H1 (cell line): Measurements from ENCODE around the gene PSAP. TPM values are rescaled to one million over a fixed set of nuclear protein-coding genes. Genes with fewer than 3 reads are reported as not detected.

Source experiments
- CTCF ChIA-PET: fragments of 300-600 bp; sonication (Branson Sonifier 250); formaldehyde crosslinking; loops from one replicate; lab custom pipeline; 2021; ENCODE audit not compliant: partially characterized antibody; lab: Charles Lee
- POLR2A ChIA-PET: fragments of 300-600 bp; sonication (Branson Sonifier 250); formaldehyde crosslinking; loops from one replicate; lab custom pipeline; 2021; ENCODE audit warnings: inconsistent platforms; ENCODE audit not compliant: partially characterized antibody; lab: Charles Lee
- DNase-seq, 2 experiments: peaks; one replicate each; pipeline versions ENCODE4 v3.0.0 to v3.0.0-alpha.2; 2010 to 2022; ENCODE audit warnings: low spot score in 2 of 2, low read depth in 1 of 2, mixed read lengths in 1 of 2
- FAIRE-seq: peaks from 2 replicates; lab custom pipeline; 2011; peaks lifted over from hg19 to GRCh38; lab: Jason Lieb, UNC
- H2AFZ ChIP-seq: 2 replicates; pipeline ENCODE4 v1.8.1; 2012; ENCODE audit warnings: low read length, inconsistent platforms
- H2AK5ac ChIP-seq: 2 replicates; pipeline ENCODE4 v1.6.1; 2013; ENCODE audit warnings: low read depth, low read length
- H2BK120ac ChIP-seq: replicated peaks from 2 replicates; pipeline ENCODE3; 2013; ENCODE audit warnings: low read depth, low read length, inconsistent platforms
- H2BK12ac ChIP-seq: 2 replicates; pipeline ENCODE4 v1.6.1; 2013; ENCODE audit warnings: low read depth, low read length
- H2BK15ac ChIP-seq: 2 replicates; pipeline ENCODE4 v1.6.1; 2013; ENCODE audit warnings: low read length
- H2BK20ac ChIP-seq: 2 replicates; pipeline ENCODE4 v1.6.1; 2013; ENCODE audit warnings: low read length
- H2BK5ac ChIP-seq: 2 replicates; pipeline ENCODE4 v1.6.1; 2013; ENCODE audit warnings: low read depth, low read length
- H3K14ac ChIP-seq: 2 replicates; pipeline ENCODE4 v1.6.1; 2013; ENCODE audit warnings: inconsistent platforms; ENCODE audit not compliant: insufficient read length
- H3K18ac ChIP-seq: 2 replicates; pipeline ENCODE4 v1.6.1; 2013; ENCODE audit warnings: low read length; ENCODE audit errors: extremely low read depth
- H3K23ac ChIP-seq: 2 replicates; pipeline ENCODE4 v1.6.1; 2013; ENCODE audit warnings: inconsistent platforms; ENCODE audit not compliant: insufficient read length
- H3K23me2 ChIP-seq: 2 replicates; pipeline ENCODE4 v1.6.1; 2013; ENCODE audit warnings: low read depth, low read length
- H3K27ac ChIP-seq: 2 replicates; pipeline ENCODE4 v1.6.1; 2011; ENCODE audit warnings: low read depth, low read length, inconsistent platforms
- H3K27me3 ChIP-seq, 4 experiments: replicated peaks in 1 of 4; 1 replicate in 1 of 4; 2 replicates in 3 of 4; pipeline versions ENCODE4 v1.6.1 to v1.8.1; 2011 to 2013; ENCODE audit warnings: low read length in 3 of 4, mild to moderate bottlenecking in 3 of 4, inconsistent platforms in 2 of 4, mixed read lengths in 2 of 4, moderate library complexity in 1 of 4; ENCODE audit not compliant: control insufficient read depth in 3 of 4, insufficient read depth in 3 of 4; ENCODE audit errors: extremely low read depth in 1 of 4
- H3K36me3 ChIP-seq, 4 experiments: 2 replicates each; pipeline versions ENCODE4 v1.6.1 to v1.8.1; 2011 to 2013; ENCODE audit warnings: mild to moderate bottlenecking in 4 of 4, low read length in 3 of 4, moderate library complexity in 2 of 4, control low read depth in 1 of 4, inconsistent platforms in 1 of 4; ENCODE audit not compliant: insufficient read depth in 4 of 4, control insufficient read depth in 2 of 4
- H3K4ac ChIP-seq: replicated peaks from 2 replicates; pipeline ENCODE3; 2013; ENCODE audit warnings: low read length, low read depth, mixed read lengths, inconsistent platforms; ENCODE audit not compliant: insufficient read length
- H3K4me1 ChIP-seq, 4 experiments: replicated peaks in 1 of 4; 1 replicate in 1 of 4; 2 replicates in 3 of 4; pipeline versions ENCODE4 v1.6.1 to v1.8.1; 2011 to 2013; ENCODE audit warnings: low read length in 3 of 4, inconsistent platforms in 2 of 4, mixed read lengths in 1 of 4; ENCODE audit not compliant: insufficient read depth in 4 of 4, control insufficient read depth in 3 of 4
- H3K4me2 ChIP-seq, 2 experiments: 2 replicates each; pipeline versions ENCODE4 v1.6.1 to v1.8.1; 2011 to 2013; ENCODE audit warnings: low read depth in 2 of 2, low read length in 2 of 2, control low read depth in 1 of 2, inconsistent platforms in 1 of 2, mild to moderate bottlenecking in 1 of 2; ENCODE audit not compliant: insufficient read depth in 1 of 2
- H3K4me3 ChIP-seq, 4 experiments: fragments of 200-600, 300-600 bp in 1 of 4; sonication (generic), shearing (Covaris generic), sonication (Bioruptor Twin) in 1 of 4; 2 replicates each; pipeline versions ENCODE4 v1.5.1 to v1.8.1; 2011 to 2016; ENCODE audit warnings: low read length in 4 of 4, low read depth in 3 of 4, control low read depth in 2 of 4, inconsistent platforms in 2 of 4, mild to moderate bottlenecking in 2 of 4, mixed read lengths in 1 of 4, moderate library complexity in 1 of 4; ENCODE audit not compliant: insufficient read depth in 2 of 4; ENCODE audit errors: extremely low read depth in 1 of 4
- H3K56ac ChIP-seq: replicated peaks from 2 replicates; pipeline ENCODE3; 2013; ENCODE audit warnings: low read depth, mild to moderate bottlenecking, mixed read lengths, low read length, inconsistent platforms; ENCODE audit not compliant: insufficient read length
- H3K79me1 ChIP-seq: 2 replicates; pipeline ENCODE4 v1.6.1; 2013; ENCODE audit warnings: low read depth, low read length, control low read depth
- H3K79me2 ChIP-seq, 2 experiments: 2 replicates each; pipeline versions ENCODE4 v1.6.1 to v1.8.1; 2012 to 2013; ENCODE audit warnings: low read length in 2 of 2, mild to moderate bottlenecking in 2 of 2, inconsistent platforms in 1 of 2; ENCODE audit not compliant: insufficient read depth in 2 of 2, control insufficient read depth in 1 of 2
- H3K9ac ChIP-seq, 4 experiments: replicated peaks in 1 of 4; 1 replicate in 1 of 4; 2 replicates in 3 of 4; pipeline versions ENCODE4 v1.6.1 to v1.8.1; 2011 to 2013; ENCODE audit warnings: low read depth in 3 of 4, low read length in 3 of 4, control low read depth in 2 of 4, mild to moderate bottlenecking in 2 of 4, moderate library complexity in 2 of 4, inconsistent platforms in 1 of 4; ENCODE audit errors: extremely low read depth in 1 of 4
- H3K9me3 ChIP-seq, 2 experiments: 2 replicates each; pipeline versions ENCODE4 v1.6.1 to v1.8.1; 2012 to 2013; ENCODE audit warnings: mild to moderate bottlenecking in 2 of 2, moderate library complexity in 2 of 2, control low read depth in 1 of 2, inconsistent platforms in 1 of 2, low read depth in 1 of 2, low read length in 1 of 2, mixed read lengths in 1 of 2; ENCODE audit not compliant: insufficient read depth in 2 of 2
- H4K20me1 ChIP-seq, 2 experiments: replicated peaks in 1 of 2; 2 replicates each; pipeline versions ENCODE3 to v1.8.1; 2011 to 2013; ENCODE audit warnings: inconsistent platforms in 2 of 2, low read length in 2 of 2, mild to moderate bottlenecking in 1 of 2; ENCODE audit not compliant: insufficient read depth in 2 of 2, control insufficient read depth in 1 of 2
- H4K5ac ChIP-seq: 2 replicates; pipeline ENCODE4 v1.6.1; 2013; ENCODE audit warnings: low read length, low read depth, mixed read lengths, inconsistent platforms; ENCODE audit not compliant: insufficient read length
- H4K8ac ChIP-seq: 2 replicates; pipeline ENCODE4 v1.8.0; 2013; ENCODE audit warnings: mild to moderate bottlenecking, moderate library complexity, low read length, inconsistent platforms; ENCODE audit not compliant: insufficient read depth; ENCODE audit errors: extremely low read depth
- H4K91ac ChIP-seq: replicated peaks from 2 replicates; pipeline ENCODE3; 2013; ENCODE audit warnings: low read length, mixed read lengths, inconsistent platforms; ENCODE audit not compliant: insufficient read length
- NRF1 ChIP-seq: IDR thresholded peaks from 2 replicates; pipeline ENCODE4 v1.6.1; 2011; ENCODE audit warnings: mild to moderate bottlenecking, low read depth, low read length, improper control_type of control experiment
- SP1 ChIP-seq: IDR thresholded peaks from 2 replicates; pipeline ENCODE4 v1.6.1; 2011; ENCODE audit warnings: low read depth, low read length
- SP2 ChIP-seq: IDR thresholded peaks from 2 replicates; pipeline ENCODE4 v1.6.1; 2012; ENCODE audit warnings: mild to moderate bottlenecking, low read length, inconsistent platforms
- whole genome bisulfite sequencing, 2 experiments: shearing (Covaris generic) in 1 of 2; methylation state at CpG; one replicate each; pipeline versions ENCODE4 v1.1.6 to v1.1.7; 2013 to 2015; ENCODE audit warnings: low lambda C conversion rate in 2 of 2, mixed read lengths in 2 of 2, inconsistent platforms in 1 of 2, low coverage in 1 of 2, missing lambda C conversion rate in 1 of 2; ENCODE audit not compliant: insufficient replicate concordance in 2 of 2, insufficient coverage in 1 of 2, insufficient read length in 1 of 2; ENCODE audit errors: extremely low coverage in 1 of 2, missing lambda C conversion rate in 1 of 2; 5-methylcytosine and 5-hydroxymethylcytosine counted together
- polyA plus RNA-seq, 7 experiments: library from polyadenylated mRNA; depleted of rRNA in 3 of 7; stranded (reverse) in 5 of 7; unstranded in 2 of 7; fragments of >200 nt in 5 of 7; fragments of 200-250 nt in 2 of 7; gene quantifications; 1 replicate in 5 of 7; 2 replicates in 1 of 7; 4 replicates in 1 of 7; pipeline versions ENCODE4 v1.2.1 to v1.2.3, GENCODE V29; 2011 to 2013; ENCODE audit warnings: missing spikeins in 2 of 7, mixed read lengths in 2 of 7
- total RNA-seq: library from RNA; stranded (reverse); fragmentation: NEBNext Ultra II Directional; extraction: Animal tissue kit (Norgen Biotek cat#: 25700); gene quantifications from 2 replicates; pipeline ENCODE4 v1.2.1, GENCODE V29; 2021

The PSAP gene
- total and polyA plus RNA-seq, 2 of the 8 experiments (the other 6 are each of a cell fraction or from before 2014, with no cell fraction given) = 386 to 504 TPM

- Histone ChIP-seq H4K20me1 (peaks cover 0 to 2% of the 10 kb centered on the region in 2 experiments), H3K27ac (no peak overlapping the region), H3K9ac (no peak overlapping the region), H3K36me3 (no peaks in the 10 kb centered on the region), H2BK120ac (no peak overlapping the region), H3K79me1 (no peaks in the 10 kb centered on the region), H3K4ac (no peak overlapping the region), H4K91ac (no peak overlapping the region), H4K8ac (no peak overlapping the region), H2BK20ac (no peak overlapping the region), H3K56ac (no peak overlapping the region), H2BK12ac (no peak overlapping the region), H4K5ac (no peak overlapping the region), H3K27me3 (peaks cover 0 to 3% (median 0%) of the 10 kb centered on the region in 4 experiments; a peak in 1 of 7 replicates), H3K23ac (no peak overlapping the region), H3K9me3 (no peaks in the 10 kb centered on the region), H3K14ac (no peak overlapping the region), H3K23me2 (no peaks in the 10 kb centered on the region), H3K18ac (no peak overlapping the region), H3K4me2 (no peak overlapping the region), H2BK15ac (no peak overlapping the region), H3K79me2 (no peaks in the 10 kb centered on the region), H2AFZ (no peak overlapping the region), H2BK5ac (no peak overlapping the region), H3K4me1 (no peaks in the 10 kb centered on the region), H3K4me3 (no peak overlapping the region), H2AK5ac (no peak overlapping the region)
- no peak for DNase-seq
- TF ChIP-seq SP2 (0 out of 2 replicates have a peak, but pooled peaks have one; percentile 24), SP1 (peak; percentile 79), NRF1 (no peak)
- no peak for FAIRE-seq
- ChIA-PET CTCF (interaction anchor here (0.7 to 1.4 kb wide), 3 partner anchors 12 to 459 kb away, joined by 3 read pairs; no protein-coding TSS in a partner anchor), POLR2A (no interaction called here)
- 84% methylated on average over 7 of the region's 7 CpGs; no CpG with 5 or more reads in 1 of the 2 experiments for WGBS, 2 experiments
Observed at GRCh38 chr10:71796749-71797405, 54.2 kb downstream of the PSAP start.
